HG02938 (cell line): ENCODE data around the gene NOL4L.

Experiments used
- ATAC-seq: cut with Tn5 transposase; IDR thresholded peaks from one replicate; pipeline ENCODE4 v1.9.1; 2021; ENCODE audit warnings: mild to moderate bottlenecking, moderate library complexity; ENCODE audit not compliant: unreplicated experiment

Gene NOL4L, protein sequence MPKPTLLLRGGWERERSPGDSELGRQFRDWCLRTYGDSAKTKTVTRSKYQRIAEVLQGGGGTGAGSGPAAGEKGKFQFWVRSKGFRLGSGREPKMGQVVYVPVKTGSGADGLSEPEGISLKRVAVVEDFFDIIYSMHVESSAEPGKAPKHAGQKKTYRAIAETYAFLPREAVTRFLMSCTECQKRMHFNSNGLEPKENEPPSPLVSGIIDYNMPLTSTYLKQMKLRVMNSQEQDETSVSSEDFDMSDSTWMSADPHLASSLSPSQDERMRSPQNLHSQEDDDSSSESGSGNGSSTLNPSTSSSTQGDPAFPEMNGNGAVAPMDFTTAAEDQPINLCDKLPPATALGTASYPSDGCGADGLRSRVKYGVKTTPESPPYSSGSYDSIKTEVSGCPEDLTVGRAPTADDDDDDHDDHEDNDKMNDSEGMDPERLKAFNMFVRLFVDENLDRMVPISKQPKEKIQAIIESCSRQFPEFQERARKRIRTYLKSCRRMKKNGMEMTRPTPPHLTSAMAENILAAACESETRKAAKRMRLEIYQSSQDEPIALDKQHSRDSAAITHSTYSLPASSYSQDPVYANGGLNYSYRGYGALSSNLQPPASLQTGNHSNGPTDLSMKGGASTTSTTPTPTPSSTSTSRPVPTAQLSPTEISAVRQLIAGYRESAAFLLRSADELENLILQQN

DNA sequence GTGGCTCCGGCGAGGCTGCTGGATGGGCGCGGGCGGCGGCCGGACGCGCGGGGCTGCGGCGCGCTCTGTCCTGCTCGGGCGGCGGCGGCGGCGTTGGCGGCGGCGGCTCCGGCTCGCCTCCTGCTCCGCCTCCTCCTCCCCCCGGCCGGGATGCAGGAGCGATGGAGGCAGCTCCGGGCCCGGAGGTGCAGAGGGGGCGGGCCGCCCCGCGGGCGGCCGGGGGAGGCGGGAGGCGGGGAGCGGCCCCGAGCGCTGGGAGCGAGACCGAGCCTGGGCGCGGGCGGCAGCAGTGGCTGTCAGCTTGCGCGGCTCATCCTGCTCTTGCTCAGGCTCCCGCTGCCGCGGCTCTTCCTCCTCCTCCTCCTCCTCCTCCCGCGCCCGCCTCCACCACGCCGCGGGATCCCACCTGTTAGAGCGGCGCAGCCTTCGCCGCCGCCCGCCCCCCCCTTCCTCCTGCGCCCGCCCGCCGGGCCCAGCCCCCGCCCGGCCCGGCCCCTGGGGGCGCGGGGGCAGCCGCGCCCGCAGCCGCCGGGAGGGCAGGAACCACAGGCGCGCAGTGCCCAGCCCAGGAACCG is at the start of gene NOL4L:
Gene NOL4L (minus strand): TSS at position 323 of the 575 bp plus-strand sequence. CDS start 443 bp downstream, outside the sequence.
- ATAC-seq = no peak

DNA sequence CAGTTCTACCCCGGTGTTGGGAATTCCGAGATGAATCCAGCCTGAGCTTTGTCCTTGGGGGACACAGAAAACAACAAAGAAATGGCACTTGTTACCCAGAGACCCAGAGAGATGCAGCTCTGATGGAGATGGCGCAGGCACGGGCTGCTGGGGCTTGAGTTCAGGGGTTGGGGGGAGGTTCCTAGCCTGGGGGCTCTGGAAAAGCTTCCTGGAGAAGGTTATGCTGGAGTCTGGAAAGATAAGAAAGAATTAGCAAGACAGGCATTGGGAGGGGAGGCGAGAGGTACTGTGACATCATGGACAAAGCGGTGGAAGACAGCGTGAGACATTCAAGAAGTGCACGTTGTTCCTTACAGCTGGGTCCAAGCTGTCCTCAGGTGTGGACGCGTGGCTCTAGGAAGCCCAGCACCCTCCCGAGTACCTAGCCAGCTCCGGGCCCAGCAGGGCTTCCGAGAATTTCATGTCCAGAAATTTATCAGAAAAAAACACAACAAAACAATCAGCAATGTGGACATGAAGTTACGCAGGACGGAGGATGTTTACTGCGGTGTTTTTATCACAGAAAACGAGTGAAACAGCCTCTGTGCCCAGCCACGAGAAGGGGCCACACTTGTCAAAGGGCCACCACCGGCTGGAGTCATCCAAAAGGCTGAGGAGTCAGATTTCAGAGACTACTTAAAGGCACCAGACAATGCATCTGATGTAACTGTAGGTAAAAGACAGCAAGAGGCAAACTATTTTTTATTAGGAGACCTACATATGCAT is 49.1 kb upstream of the NOL4L start:
- no peak for ATAC-seq

- ATAC-seq = no peak
Measured at GRCh38 chr20:32632461-32633354, 47.6 kb upstream of the NOL4L start.

GRCh38 chr20:32631933-32632460 is 46.9 kb upstream of the NOL4L start:
- no peak for ATAC-seq

DNA sequence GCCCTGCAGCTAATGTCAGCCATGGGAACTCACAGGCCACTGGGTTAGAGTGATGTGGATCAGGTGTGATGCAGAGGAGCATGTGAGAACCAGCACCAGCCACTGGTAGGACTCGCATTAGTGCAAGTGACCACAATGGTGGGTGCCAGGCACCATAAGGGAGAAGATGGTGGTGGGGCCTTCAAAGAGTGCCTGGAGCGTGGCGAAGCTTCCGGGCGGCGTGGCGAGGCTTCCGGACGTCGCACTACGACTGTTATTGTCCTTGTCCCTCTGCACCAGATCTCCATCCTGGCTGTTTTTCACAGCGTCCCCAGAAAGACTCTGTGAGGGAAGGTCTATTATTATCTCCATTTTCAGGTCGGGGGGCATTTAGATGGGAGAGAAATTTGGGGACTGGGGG is 44.7 kb upstream of the NOL4L start:
- no peak for ATAC-seq

GRCh38 chr20:32628960-32629530 is 43.9 kb upstream of the NOL4L start:
- ATAC-seq = no peak

- ATAC-seq = no peak
Measured at GRCh38 chr20:32626859-32627636, 41.9 kb upstream of the NOL4L start.

- ATAC-seq = no peak
Measured at GRCh38 chr20:32626407-32626806, 41.3 kb upstream of the NOL4L start.

DNA sequence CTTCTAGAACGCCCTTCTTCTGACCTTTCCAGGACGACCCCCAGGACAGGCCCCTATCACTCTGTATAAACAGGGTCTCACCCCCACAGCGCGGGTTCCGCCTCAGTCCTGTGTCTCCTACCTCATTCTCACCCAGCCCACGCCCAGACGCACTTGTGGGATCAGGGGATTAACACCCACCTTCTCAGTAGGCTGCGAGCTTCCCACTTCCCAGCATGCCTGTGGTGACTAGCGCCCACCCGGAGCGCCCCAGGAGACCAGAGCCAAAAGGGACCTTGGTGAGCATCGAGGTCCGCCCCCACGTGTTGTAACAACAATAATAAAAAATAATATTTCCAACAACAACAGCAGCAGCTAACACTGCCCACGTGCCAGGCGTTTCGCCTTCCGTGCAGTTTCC is 40.9 kb upstream of the NOL4L start:
- ATAC-seq = no peak

DNA sequence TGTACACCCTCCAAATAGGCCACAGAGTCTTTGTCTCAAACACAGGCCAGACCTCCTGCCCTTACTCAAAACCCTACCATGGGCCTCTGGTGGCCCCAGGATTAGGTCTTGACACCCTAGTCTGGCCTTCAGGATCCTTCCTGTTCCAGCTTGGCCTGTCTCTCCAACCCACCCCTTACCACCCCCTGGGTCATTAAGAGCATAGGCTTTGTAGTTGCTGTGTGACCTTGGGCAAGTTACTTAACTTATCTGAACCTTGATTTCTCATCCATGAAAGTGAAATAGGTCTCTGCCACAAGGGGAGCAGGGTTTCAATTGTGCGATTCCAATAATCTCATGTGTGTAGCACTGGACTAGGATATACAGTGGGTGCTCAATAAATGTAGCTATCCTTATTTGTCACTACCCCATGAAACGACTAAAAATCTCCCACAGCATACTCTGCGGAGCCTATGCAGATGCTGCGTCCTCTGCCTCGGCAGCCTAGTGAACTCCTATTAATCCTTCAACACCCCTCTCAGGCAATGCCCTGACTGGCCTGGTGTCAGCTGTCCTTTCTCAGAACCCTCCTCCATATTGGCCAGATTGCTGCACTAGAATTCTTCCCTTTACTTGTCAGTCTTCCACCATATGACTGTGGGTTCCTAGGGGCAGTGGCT is 39.7 kb upstream of the NOL4L start:
- no peak for ATAC-seq

DNA sequence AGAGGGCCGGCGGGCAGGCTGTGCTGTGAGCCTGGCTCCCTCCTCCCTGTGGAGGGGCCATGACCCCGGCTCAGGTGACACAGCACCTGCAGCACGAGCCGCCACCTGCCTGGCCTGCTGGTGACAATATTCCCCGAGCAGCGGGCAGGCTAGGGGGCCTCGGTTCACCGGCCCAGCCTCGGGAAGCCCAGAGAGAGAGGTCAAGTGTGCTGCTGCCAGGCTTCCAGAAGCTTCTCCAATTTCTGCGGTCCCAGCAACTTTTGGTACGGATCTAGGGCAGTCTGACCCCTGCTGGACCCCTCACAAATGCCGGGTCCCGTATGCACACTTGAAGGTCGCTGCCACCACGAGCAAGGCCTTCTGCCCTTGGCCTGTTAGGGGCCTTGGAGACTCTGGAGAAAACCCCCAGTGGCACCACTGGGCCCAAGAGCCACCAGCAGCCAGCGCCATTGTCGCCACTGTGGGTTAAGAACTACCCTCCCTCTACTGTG is 38.6 kb upstream of the NOL4L start:
- no peak for ATAC-seq

DNA sequence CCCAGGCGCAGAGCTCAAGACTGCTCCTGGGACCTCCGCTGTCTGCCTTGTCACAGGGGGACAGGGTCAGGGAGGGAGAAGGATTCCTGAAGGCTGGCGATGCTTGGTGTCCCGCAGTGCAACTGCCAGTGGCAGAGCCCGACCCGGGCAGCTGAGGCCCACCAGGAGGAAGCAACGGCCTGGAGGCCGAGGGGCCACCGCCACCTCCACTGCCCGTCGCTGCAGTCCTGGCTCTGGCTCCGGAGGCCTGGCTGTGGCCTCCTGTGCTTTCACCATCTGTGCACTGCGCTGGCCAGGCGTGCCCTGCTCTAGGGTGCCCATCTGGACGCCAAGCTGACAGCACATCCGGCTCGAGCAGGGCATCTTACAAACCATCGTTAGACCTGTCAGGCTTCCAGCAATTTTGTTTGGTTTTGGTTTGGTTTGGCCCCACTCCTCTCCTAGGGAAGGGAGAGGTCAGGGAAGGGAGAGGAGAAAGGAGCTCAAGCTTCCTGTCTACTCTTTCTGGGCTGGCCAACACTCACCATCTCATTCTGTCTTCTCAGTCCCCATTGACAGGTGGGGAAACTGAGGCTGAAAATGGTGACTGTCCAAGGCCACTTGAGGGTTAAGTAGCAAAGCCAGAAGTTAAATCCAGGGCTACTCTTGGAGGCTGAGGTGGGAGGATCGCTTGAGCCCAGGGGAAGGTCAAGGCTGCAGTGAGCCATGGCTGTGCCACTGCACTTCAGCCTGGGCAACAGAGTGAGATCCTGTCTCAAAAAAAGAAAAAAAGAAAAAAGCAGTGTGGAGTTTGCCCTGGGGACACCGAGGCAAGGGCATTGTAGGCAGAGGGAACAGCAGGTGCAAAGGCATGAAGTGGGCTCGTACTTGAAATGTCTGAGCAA is 37.7 kb upstream of the NOL4L start:
- ATAC-seq = no peak

GRCh38 chr20:32621891-32622584 is 36.9 kb upstream of the NOL4L start:
- ATAC-seq = no peak

DNA sequence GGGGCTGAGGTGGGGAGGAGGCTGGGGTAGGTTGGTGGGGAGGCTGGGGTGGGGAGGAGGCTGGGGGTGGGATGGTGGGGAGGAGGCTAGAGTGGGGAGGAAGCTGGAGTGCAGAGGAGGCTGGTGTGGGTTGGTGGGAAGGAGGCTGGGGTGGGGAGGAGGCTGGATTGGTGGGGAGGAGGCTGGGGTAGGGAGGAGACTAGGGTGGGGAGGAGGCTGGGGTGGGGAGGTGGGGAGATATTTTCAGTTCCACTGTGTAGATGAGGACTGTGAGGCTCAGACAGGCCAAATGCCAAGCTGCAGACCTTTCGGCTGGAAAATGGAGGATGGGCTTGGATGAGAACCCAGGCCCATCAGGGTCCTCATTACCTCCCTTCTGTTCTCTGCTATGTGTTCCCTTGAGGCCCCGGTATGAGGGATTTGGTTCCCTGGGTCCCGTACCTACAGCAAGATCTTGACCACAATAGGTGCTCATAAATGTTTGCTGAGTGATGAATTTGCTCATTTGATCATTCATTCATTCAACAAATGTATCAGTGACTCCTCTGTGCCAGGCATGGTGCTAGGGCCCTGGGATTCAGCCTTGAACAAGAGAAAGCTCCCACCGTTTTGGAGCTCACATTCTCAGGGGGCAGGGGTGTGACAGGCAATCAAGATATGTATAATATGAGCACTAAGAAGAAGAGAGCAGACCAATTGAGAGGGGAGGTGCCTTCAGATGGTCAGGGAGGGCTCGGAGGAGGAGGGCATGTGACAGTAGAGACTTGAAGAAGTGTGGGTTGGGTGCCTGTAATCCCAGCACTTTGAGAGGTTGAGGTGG is 36.1 kb upstream of the NOL4L start:
- ATAC-seq = no peak

GRCh38 chr20:32619586-32619985 is 34.5 kb upstream of the NOL4L start:
- no peak for ATAC-seq

- ATAC-seq = no peak
Measured at GRCh38 chr20:32614772-32615171, 29.6 kb upstream of the NOL4L start.
